Measurements from ENCODE around the gene PCDH19.

PCDH19 gene

GRCh38 chrX:100299559-100299958, 110.5 kb downstream of the PCDH19 start:
- DNase-seq (ENCODE audit: low spot score) = no peak

GRCh38 chrX:100297728-100298127, 112.3 kb downstream of the PCDH19 start:
- no peak for DNase-seq (ENCODE audit: low spot score)

GRCh38 chrX:100296183-100296753, 113.8 kb downstream of the PCDH19 start:
- DNase-seq (ENCODE audit: low spot score) = no peak

GRCh38 chrX:100294965-100295364, 115.1 kb downstream of the PCDH19 start:
- no peak for DNase-seq (ENCODE audit: low spot score)

GRCh38 chrX:100289066-100289558, 121.0 kb downstream of the PCDH19 start:
- DNase-seq (ENCODE audit: low spot score) = no peak

GRCh38 chrX:100277231-100277630, 132.8 kb downstream of the PCDH19 start:
- DNase-seq (ENCODE audit: low spot score) = no peak

- no peak for DNase-seq (ENCODE audit: low spot score)
These were observed 135.2 kb downstream of the PCDH19 start for GRCh38 chrX:100274916-100275315.

GRCh38 chrX:100265179-100265578, 144.9 kb downstream of the PCDH19 start:
- no peak for DNase-seq (ENCODE audit: low spot score)

GRCh38 chrX:100264200-100264599, 145.9 kb downstream of the PCDH19 start:
- DNase-seq (ENCODE audit: low spot score) = no peak

GRCh38 chrX:100263650-100264049, 146.4 kb downstream of the PCDH19 start:
- DNase-seq (ENCODE audit: low spot score) = no peak

- no peak for DNase-seq (ENCODE audit: low spot score)
These were observed 161.1 kb downstream of the PCDH19 start for GRCh38 chrX:100248885-100249493.

GRCh38 chrX:100247826-100248225, 162.2 kb downstream of the PCDH19 start:
- no peak for DNase-seq (ENCODE audit: low spot score)

GRCh38 chrX:100244681-100245080, 165.4 kb downstream of the PCDH19 start:
- DNase-seq (ENCODE audit: low spot score) = no peak
